ENCODE measurements around the gene PWWP2B. TPM values are rescaled to one million over a fixed set of nuclear protein-coding genes. Genes with fewer than 3 reads are reported as not detected.

The PWWP2B gene
- total and polyA plus RNA-seq, 2 of the 8 experiments (the other 6 are each of a cell fraction or from before 2014, with no cell fraction given): 5.3 to 10.8 TPM

GRCh38 chr10:132395704-132396493 lies 1.1 kb upstream of the PWWP2B start (continued):
- TF ChIP-seq, protein P1, sequence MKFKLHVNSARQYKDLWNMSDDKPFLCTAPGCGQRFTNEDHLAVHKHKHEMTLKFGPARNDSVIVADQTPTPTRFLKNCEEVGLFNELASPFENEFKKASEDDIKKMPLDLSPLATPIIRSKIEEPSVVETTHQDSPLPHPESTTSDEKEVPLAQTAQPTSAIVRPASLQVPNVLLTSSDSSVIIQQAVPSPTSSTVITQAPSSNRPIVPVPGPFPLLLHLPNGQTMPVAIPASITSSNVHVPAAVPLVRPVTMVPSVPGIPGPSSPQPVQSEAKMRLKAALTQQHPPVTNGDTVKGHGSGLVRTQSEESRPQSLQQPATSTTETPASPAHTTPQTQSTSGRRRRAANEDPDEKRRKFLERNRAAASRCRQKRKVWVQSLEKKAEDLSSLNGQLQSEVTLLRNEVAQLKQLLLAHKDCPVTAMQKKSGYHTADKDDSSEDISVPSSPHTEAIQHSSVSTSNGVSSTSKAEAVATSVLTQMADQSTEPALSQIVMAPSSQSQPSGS (IDR thresholded peaks at IDR 0.05; ENCODE audit: low read length): no peak
- 0 out of 2 replicates have a peak, but pooled peaks have one; percentile 10 for TF ChIP-seq E2F6 (IDR thresholded peaks at IDR 0.05)
- TF ChIP-seq NANOG (IDR thresholded peaks at IDR 0.05; ENCODE audit: insufficient read depth, low read depth, low read length, poor library complexity, severe bottlenecking): no peak
- TF ChIP-seq CREB1 (IDR thresholded peaks at IDR 0.05): peak; percentile 34; the same call in 1 of the 2 replicates
- no peak for TF ChIP-seq JUN (IDR thresholded peaks at IDR 0.05; ENCODE audit: low read depth, low read length)
- no peak for TF ChIP-seq RBBP5 (IDR thresholded peaks at IDR 0.05; ENCODE audit: borderline replicate concordance, low read depth, low read length)

All from H1 (cell line).